HUDEP-2 (cell line): ENCODE results near the gene SLF2.
A peak's percentile ranks its signal among the peaks of the same experiment; 100 is the strongest.
"Not testable (repeated sequence)": the region's sequence is repeated elsewhere in the genome, so short reads cannot be mapped to it uniquely, and the experiment has no call there.

ENCODE experiments used
- DNase-seq, 76 experiments: peaks; one replicate each; lab custom pipeline; 2025; ENCODE audit not compliant: unreplicated experiment in 76 of 76; lab: John Stamatoyannopoulos, UW

The SLF2 gene

DNA sequence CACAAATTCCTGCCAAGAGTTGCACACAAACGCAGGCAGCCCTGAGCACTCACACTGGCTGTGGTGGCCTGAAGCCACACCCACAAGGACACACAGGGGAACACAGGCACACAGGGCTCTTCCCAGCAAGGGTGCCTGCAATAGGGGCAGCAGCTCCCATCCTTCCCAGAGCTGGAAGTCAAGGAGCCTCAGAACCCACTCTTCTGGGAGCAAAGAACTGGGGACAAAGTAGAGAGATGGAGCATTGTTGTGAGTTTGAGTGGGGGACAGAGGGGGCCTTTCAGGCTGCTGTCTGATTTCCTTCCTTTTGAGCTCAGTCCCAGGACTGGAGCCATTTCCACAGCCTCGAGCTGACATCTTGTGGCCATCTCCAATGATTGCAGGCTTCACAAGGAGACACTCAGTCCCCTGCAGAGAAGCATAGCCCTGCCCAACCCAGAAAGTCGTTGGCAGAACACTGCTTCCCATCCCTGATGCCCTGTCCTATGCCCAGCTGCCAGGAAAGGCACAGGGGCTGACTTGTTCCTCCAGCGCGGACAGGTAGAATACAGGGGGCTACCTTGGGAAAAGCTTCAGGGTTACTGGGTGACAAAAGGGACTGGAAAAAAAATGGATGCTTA, 34.4 kb upstream of the SLF2 start:
- DNase-seq = peak in 37 of 76 experiments; percentile 2 to 70 (median 21)

DNA sequence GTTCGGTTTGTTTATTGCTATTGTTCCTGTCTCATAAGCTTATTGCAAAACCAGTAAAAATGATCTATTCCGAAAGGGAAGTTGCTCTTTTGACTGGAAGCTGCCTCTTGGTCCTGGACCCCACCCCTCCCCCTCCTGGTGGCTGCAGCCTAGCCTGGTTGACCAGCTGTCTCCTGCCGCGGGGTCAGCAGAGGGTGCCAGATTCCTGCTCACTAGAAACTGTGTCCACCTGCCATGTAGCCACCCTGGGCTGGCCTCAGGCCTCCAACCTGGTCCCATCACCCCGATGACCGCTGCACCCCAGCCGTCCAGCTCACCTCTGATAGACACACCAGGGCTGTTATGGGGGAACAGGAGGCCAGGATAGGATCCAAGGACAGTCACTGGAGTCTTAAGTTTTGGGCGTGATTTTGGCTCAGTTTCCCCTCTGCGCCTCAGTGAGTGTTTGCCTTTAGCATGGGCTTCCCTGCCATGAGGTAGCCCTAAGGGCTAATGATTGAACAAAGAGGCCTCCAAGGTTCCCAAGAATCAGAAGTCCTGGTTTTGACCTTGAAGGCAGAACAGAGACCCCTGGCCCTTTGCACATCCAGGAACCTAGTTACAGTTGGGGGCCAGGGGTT, 32.9 kb upstream of the SLF2 start:
- no peak for DNase-seq

DNA sequence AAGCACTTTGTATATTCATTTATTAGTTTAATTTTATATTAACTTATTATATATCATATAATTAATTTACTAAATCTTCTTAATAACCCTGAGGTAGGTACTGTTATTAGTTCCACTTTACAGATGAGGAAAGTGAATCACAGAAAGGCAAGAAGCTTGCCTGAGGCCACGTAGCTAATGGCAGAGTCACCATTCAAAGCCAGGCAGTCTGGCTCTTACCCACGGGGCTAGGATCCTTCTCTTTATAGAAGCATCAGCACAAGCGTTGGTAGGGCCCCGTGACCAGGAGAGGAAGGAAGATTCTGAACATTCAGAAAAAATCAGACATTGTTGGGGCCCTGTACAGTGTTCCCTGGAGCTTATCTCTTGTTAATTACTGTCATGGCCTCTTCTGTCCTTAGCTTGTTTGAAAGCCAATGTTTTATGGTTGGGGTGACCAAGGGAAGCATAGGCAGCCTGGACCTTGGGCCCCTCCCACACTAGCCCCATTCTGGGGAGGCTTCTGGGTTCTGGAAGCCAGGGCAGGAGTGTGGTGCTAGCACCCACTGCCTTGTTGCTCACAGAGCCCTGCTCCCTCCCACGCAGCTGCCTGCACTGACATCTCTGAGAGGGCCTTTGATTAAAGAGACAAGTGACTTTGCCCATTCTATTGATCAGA, 31.1 kb upstream of the SLF2 start:
- DNase-seq = no peak

DNA sequence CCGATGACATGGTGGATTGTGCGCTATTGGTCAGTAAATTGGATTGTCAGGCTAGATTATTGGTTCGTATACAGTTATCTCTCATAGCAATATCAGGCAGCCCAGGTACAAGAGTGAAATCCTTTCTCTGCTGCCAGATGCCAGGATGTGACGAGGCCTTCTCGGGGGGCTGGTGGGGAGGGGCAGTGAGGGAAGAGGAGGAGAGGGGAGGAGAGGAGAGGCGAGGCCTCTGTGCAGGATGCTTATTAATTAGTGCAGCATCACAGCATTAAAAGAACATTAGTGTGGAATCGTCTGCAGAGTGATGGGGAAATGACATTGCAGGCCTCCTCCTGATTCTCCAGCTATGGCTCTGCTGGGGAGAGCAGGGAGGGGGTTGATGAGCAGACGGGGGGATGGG, 30.5 kb upstream of the SLF2 start:
- DNase-seq = no peak

DNA sequence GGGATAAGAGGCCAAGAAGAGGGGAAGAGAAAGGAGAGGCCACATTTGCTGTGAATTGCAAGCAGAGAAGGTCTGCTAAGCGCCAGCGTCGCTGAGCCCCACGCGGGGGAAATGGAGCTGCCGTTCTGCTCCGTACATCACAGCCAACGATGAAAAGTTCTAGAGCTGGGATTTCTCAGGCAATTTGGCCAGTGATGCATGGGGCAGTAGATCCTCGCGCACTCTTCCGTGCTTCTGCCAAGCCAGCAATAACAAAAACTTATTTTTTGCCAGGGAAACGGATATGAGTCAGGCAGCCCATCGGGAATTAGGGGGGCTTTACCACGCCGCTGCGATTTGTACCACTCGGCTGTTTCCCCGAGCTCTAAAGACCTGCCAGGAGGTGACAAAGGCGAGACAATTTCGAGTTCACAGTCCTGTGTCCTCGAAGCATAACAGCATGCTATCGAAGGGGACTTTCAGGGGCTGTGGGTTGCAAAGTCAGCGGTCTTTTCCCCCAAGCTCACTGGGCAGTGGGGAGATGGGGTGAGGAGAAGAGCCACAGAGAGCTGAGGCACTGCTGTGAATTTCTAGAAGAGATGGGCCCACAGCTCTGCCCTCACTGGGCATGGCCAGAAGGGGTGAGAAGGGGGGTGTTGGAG, 30.0 kb upstream of the SLF2 start:
- no peak for DNase-seq

DNA sequence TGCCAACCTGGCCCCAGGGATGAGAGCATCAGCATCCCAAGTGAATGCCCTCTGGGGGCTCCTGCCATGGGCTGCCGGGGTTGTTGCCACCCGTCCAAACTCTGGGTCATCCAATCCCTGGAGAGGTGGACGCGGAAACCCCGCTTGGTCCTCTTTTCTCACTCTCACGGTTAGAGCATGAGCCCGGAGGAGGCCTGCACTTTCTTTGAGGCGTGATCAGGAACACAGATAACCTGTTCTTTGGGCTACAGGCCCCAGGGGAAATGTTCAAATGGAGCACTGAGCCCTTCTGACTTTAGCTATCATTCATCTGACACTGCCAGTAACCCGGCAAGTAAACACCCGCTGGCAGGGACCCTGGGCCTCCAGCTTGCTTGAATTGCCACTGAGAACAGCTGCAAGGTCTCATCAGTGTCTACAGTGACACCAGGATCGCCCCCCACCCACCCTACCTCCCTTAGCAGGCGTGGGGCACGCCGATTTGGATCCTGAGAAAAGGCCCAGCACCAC, 29.4 kb upstream of the SLF2 start:
- no peak for DNase-seq

DNA sequence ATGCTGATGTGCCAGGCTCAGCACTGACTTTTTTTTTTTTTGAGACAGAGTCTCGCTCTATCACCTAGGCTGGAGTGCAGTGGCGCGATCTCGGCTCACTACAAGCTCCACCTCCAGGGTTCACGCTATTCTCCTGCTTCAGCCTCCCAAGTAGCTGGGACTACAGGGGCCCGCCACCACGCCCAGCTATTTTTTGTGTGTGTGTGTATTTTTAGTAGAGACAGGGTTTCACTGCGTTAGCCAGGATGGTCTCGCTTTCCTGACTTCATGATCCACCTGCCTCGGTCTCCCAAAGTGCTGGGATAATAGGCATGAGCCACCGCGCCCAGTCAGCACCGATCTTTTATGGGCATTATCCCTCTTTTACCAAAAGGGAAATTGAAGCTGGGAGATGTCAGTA, 27.2 kb upstream of the SLF2 start:
- not testable (repeated sequence) for DNase-seq

DNA sequence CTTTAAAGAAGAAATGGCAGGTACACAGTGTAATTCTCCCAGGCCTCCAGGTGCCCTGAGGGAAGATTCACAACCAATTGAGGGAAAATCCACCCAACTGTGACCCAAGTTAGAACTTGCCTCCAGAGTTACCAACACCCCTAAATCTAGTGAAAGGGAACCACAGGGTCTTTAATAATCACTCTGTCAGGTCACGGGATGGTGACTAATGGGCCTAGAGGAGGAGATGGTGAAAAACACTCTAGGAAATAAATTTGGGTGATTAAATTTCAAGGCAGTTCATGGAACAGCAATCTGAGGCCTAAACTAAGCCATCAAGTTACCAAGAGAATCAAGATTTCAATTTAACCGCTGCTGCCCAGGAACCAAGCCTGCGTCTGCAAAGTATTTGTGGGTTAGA, 26.7 kb upstream of the SLF2 start:
- DNase-seq = no peak

DNA sequence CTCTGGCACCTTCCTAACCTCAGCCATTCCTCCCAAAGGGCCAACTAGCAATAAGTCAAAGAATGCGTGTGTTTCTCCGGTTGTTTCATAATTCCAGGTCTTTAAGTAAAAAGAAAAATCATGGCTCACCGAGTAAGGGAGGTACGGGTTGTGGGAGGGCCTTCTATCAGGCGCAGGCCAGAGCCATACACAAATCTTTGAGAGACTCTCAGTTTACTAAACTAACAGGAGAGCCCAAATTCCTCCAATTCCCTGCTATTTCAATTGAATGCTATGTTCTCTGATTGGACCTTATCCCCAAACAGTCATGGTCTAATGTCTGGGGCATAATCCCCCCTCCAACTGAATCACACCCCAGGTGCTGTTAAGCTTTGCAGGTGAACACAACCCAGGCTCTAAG, 26.2 kb upstream of the SLF2 start:
- no peak for DNase-seq

DNA sequence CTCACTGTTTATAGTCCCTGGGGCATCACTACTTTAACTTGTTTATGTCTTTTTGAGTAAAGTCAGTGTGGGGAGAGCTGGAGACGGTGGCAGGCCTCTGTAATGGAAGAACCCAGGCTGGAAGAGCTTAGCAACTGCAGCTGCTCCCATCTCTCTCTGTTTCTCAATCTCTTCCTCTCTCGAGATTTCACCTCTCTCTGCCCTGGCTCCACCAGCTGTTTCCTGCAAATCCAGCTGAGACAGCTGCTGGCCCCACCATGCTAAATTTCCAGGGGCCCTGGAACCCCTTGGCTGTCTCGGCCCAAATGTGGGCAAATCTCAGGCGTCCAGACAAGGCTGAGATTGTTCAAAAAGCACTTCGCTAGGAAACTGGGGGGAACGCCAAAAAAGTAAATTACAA, 25.8 kb upstream of the SLF2 start:
- DNase-seq = no peak

DNA sequence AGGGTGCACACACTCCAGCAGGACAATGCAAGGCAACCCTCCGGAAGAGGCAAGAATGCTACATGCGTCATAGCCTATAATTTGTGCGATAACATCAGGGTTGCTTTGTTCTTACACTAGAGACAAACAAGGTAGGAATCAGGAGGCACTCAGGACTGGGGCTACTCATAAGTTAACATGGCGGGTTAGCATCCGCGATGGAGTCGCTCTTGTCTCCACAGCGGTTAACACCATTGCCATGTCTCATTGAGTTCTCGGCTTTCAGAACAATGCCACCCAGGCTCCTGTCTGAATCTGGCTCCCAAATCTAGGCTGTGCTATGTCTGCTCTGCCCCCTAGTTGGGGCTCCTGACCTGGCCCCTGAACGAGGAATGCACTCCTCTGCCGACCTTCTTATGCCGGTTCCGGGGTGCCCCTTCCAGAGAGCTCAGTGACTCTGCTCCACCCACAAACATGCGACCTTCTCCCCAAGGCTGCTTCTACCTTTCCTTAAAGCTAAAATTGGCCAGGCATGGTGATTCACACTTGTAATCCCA, 24.9 kb upstream of the SLF2 start:
- DNase-seq = no peak

DNA sequence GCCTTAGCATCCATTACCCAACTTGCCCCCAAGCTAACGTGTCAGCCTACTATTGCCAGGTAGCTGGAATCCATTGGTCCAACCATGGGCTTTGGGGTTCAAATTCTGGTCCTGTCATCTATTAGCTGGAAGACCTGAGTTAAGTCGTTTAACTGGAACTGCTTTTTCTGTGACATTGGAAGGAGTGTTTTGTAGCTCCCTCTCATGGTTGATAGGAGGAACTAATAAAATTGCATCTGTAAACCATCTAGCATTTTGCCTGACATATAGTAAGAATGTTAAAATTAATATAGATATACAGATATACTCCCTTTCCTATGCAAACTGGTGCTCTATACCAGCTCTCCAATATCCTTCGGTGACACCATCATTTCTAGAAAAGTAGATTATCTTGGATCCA, 23.8 kb upstream of the SLF2 start:
- DNase-seq = peak in 1 of 76 experiments; percentile 5

DNA sequence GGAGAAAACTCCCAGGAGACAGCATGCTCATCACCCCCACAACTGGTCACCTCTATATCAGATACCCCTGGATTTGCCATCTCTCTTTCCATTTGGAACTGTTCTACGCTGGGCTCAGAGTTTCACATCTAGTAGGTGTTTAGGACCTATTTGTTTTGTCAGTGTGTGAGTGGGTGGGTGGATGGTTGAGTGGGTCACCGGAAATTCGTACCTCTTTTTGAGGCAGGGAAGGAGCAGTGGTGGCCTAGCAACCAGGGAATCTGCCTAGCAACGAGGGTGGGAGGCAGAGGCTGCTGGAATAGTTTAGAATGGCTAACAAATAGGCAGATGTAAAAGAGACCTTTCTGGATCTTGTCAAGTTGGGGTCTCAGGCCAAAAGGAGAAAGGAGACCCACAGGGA, 23.2 kb upstream of the SLF2 start:
- DNase-seq = no peak

DNA sequence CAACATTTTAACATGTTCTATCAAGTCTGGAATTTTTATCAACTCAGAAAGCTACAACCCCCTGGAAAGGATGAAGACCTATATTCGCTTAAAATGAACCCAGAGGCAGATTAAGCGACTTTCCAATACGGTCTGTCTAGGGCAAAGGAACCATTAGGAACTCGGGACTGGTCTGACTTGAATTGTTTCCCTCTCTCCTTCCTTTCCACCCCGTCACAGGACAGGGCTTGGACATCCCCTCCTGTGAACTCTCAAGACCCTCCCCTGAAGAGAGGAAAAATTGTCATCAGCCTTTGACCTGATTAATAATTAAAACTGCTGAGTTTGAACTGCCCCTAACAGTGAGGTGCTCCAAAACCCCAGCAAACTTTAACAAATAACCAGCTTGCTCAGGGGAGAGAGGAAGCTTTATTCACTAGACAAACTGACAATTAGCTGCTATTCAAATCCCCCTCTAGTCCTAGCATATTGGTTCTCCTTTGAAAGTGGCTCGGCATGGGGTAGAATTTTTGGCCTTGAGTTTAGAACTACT, 22.6 kb upstream of the SLF2 start:
- DNase-seq = no peak

DNA sequence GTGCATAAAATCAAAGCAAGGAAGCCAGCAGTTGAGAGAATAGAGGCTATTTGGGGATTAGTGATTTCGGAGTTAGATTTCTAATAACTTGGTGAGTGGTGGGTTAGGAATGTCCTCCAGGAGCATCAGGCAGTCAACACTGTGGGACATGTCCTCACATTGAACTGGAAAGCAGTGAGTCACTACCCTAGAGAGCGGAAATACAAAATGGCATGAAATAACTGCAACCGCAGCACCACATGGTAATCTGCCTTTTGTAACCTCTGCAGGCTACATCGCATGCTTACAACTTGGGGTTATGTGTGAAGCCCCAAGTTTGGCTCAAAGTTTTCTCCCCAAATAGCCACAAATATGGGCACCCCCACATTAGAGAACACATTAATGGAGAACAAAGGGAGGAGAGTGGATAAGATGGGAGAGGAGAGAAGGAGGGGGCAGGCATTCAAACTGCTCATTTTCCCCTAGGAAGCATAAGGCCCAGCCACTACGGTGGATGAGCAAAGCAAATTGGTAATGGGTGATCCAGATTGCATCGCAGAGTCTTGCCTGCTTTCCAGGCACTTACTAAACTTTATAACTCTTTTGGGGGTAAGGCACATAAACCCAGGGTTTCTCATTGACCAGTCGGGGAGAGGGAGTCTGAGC, 22.0 kb upstream of the SLF2 start:
- DNase-seq = no peak

DNA sequence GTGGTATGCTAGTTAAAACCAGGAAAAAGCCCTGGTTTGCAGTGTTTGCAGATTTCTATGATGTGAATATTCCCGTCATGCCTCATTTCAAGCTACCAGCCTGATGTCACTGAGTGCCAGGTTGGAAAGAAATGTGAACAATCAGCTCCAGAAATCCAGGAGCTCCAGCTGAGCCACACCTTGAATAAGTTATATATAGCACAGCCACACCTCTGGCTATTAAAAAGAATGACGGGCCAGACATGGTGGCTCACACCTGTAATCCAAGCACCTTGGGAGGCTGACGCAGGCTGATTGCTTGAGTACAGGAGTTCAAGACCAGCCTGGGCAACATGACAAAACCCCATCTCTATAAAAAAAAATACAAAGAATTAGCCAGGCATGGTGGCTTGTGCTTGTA, 18.7 kb upstream of the SLF2 start:
- DNase-seq = no peak

DNA sequence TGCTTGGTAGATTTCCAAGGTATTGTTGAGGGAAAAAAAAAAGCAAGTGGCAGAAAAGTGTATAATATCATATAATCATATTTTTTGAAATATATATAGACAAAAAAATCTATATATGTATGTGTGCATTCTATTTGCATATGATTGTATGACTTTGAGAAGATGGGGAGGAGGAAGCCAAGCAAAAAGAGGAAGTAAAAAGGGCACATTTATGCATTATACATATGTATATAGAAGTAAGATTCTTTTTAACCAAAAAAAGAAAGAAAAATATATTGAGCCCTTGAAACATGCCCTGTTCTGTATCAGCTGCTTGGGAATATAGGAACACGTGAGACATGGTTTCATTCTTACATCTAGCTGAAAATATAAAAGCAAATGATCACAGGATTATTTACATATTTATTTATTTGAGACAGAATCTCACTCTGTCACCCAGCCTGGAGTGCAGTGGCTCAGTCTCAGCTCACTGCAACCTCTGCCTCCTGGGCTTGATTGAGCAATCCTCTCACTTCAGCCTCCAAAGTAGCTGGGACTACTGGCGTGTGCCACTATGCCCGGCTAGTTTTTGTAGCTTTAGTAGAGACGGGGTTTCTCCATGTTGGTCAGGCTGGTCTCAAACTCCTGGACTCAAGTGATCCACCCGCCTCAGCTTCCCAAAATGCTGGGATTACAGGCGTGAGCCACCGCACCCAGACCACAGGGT, 18.0 kb upstream of the SLF2 start:
- no peak for DNase-seq

DNA sequence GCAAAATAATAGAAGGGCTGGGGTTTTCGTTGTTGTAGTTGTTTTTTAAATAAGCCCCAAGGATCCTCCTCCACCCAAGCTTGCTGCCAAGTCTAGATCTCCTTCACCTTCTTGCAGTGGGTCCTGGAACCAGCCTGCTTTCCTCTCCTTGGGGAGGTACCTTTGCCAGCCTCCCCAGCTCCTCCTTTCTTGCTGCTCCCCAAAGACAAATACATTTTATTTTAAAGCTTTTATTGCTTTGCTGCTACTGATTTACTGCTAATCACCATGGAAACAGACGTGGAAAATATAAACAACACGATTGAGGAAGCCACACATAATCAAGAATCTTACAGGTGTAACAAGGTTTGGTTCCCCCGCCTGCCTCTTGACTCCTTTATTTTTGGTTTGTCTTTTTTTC, 17.4 kb upstream of the SLF2 start:
- DNase-seq = no peak

DNA sequence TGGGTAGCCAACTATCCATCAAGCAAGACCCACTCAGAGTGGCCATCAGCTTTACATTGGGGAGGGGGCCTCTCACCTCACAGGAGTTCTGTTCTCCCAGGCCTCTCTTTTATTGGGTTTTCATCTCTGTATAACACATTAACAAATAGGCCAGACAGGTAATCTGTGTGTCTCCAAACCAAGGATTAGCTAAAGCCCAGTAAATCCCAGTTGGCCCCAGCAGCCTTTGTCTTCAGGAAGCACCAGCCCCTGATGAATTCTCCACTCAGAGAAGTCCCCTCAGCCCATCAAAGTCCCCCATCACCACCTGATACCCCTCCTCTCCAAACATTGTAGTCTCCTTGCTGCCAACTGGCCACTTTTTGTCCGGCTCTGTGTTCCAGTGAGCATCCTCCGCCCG, 16.9 kb upstream of the SLF2 start:
- no peak for DNase-seq

DNA sequence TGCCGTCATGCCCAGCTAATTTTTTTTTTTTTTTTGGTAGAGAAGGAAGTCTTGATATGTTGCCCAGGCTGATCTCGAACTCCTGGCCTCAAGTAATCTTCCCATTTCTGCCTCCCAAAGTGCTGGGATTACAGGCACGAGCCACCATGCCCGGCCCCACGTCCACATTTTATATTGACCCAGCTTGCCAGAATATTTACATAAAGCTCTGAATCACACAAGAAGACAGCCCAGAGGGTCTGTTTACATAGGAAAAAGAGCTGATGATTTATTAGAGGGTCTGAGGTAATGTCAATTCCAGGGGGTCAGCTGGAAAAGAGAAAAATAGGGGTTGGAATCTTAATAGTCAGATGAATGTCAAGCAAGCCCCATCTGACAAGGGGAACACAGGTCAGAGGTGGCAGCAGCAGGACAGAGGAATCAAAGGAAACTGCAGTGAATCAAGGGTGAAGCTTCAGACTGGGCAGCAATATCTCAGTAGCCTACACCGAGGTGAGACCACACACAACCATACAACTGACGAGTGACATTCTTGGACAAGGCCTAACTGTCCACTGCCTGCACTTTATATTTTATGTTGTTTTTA, 15.8 kb upstream of the SLF2 start:
- DNase-seq = no peak
